NCI-H1417 treated with DMSO at 0.1 percent for 48 hours (cell line): Measurements from ENCODE around the gene POMGNT2.

Experiments used
- DNase-seq: peaks from one replicate; lab custom pipeline; 2025; lab: John Stamatoyannopoulos, UW

POMGNT2 gene

DNA sequence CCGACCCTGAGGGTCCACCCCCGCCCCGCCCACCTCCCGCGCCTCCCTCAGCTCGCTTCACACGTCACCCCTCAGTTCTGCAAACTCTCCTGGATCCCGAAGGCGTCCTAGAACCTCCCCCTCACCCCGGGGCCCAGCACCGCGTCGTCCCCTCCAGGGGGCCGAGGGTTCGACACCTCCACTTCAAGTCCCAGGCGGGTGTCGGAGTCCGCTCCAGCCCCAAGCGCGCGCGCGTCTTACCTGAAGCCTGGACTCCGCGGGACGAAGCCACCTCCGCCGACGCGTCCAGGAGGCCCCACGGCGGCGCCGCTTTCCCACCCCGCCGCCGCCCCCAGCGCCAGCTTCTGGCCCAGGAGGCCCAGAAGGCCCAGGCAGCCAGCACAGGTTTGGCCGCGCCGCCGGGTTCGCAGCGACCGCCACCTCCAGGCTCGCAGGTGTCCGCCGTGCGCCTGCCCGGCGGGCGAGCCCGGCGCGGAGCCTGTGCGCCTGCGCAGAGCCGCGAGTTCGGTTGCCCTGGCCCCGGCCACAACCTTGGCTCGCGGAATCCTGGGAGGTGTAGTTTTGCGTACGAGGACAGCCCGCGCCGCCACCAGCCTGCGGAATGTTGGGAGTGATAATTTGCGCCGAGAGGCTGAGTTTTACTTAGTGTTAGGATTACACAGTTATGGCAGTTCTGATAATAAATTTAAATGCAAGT lies at the start of gene POMGNT2:
POMGNT2 (minus strand) TSS at position 484 of the 697 bp plus-strand sequence. CDS start 24,648 bp downstream, outside the sequence.
- DNase-seq, result no peak

DNA sequence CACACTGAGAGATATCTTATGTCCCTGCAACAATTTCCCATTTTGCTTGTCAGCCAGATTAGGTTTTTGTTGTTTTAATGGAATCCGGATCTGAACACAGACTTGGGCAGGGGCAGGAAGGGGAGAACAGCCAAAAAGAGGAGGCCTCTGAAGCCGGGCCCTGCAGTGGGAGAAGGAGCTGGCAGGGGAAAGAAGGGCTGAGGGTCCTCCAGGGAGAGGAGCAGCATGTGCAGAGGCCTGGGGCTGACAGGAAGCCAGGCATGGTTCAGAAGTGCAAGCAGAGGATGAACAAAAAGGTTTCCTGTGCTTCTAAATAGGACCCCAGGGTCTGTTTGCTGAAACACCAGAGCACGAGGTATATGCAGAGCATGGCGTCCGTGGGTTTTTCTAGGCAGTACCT lies 49.1 kb upstream of the POMGNT2 start:
- no peak for DNase-seq

DNA sequence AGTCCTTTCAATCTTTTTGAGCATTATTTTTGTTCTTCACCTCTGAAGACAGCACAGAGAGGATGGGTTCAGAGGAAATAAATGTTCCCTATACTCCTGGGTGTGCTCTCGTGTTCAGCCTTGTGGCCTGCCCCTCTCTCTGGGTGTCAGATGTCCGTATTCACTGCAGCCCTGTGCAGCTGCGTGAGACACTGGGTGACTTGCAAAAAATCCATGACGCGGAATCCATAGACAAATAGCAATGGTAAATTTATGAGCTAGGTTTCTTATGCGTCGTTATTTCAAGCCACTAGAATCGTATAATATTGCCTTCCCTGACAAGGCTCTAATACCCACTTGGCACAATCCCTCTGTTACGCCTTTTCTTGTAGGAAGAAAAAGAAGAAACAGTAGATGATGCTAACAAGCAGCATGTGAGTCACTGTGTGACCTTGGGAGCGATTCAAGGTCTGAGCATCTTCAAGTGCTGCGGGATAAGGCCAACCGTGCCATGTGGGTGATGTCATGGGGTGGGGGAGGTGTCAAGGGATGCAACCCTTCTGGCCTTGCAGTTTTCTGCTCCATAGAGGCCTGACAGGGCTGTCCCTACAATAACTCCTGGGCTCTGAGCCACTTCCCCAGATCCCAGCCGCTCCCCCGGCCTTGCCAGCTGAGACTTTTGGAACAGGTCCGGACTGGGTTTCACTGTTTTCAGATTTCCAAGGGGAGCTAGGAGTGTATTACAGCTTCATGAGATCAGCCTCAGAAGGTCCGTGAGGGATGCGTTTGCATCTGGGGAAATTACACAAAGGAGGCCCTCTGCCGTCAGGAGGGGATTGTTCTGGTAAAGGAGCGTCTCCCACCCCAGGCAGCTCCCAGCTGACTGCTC lies 47.6 kb upstream of the POMGNT2 start:
- DNase-seq, result no peak

DNA sequence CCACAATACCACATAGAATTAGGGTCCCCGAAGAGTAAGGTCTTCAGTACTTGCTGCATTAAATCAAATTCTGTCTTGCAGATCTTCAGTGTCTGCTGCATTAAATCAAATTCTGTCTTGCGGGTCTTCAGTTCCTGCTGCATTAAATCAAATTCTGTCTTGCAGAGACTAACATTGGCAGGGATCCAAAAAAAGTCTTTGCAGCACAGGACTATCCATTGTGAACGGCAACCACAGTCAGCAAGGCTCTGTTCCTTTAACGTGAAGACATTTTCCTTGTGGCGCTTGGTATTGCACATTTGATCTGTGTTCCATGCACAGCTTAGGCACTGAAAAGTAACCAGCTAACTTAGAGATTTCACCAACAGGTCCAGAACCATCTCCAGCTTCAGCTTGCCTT lies 46.8 kb upstream of the POMGNT2 start:
- DNase-seq, result no peak

DNA sequence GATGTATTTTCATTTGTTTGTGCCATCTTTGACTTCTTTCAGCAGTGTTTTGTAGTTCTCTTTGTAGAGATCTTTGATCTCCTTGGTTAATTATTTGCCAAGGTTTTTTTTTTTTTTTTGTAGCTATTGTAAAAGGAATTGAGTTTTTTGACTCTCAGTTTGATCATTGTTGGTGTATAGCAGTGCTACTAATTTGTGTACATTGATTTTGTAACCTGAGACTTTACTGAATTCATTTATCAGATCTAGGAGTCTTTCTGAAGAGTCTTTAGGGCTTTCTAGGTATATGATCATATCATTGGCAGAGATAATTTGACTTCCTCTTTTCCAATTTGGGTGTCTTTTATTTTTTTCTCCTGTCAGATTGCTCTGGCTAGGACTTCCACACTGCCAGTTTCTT lies 42.2 kb upstream of the POMGNT2 start:
- DNase-seq, result no peak

DNA sequence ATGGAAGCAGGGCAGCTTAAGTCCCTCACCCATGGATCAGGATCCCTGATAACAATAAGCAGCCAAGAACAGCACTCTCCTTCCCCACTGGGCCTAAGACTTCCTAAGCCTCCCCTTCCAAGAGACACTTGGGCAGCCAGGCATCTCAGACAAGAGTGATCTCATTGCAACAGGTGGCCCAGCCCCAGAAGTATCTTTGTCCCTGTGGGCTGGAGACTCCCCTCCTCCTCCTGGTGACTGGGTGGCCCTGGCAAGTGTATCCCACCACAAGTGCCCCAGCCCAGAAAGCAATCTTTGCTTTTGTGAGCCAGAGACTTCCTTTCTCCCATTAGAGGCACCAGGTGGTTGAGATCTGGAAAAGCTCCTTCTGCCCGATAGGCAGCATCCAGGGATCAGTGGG lies 40.7 kb upstream of the POMGNT2 start:
- no peak for DNase-seq

DNA sequence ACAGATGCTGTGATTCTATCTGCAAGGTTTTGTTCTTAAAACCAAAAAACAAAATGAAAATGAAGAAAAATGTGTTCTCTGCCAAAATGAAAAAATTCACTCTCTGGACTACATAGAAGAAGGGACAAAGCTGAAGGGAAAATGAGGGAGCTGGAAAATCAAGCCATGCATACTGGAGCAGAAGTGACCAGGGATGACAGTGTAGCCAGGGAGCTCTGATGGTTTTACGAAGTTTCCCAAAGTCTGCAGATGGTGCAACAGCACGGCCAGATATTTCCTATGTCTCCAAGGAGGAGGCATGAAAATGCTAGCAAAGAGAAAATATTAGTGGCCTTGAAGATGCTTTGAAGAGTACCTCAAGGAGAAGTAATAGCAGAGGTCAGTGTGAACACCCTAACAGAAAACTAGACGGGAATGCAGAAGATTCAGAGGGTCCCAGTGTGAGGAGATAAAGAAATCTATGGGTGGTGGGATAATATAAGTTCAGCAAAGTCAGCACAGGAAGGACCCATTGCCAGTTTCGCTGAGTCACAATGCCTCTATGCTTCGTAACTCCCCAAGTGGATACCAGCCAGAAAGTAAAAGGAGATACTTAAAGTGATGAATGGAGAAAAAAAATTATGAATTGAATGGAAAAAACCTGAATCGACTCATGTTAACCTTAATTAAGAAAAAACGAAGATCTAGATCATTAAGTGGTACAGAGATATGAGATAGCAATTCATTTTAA lies 39.0 kb upstream of the POMGNT2 start:
- no peak for DNase-seq

DNA sequence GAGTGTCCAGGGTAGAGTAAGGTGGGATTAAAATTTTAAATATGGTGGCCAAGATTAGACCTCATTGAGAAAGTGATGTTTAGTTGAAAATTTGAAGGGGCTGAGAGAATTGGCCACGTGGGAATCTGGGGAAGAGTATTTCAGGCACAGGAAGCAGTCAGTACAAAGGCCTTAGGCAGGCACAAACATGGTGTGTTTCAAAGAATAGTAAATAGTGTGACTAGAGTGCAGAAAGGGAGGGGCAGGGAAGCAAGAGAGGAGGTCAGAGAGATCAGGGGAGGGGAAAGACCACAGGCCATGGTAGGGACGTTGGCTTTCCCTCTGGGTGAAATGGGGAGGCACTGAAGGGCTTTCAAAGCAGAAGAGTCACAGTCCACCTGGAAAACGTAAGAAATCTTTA lies 36.6 kb upstream of the POMGNT2 start:
- no peak for DNase-seq

DNA sequence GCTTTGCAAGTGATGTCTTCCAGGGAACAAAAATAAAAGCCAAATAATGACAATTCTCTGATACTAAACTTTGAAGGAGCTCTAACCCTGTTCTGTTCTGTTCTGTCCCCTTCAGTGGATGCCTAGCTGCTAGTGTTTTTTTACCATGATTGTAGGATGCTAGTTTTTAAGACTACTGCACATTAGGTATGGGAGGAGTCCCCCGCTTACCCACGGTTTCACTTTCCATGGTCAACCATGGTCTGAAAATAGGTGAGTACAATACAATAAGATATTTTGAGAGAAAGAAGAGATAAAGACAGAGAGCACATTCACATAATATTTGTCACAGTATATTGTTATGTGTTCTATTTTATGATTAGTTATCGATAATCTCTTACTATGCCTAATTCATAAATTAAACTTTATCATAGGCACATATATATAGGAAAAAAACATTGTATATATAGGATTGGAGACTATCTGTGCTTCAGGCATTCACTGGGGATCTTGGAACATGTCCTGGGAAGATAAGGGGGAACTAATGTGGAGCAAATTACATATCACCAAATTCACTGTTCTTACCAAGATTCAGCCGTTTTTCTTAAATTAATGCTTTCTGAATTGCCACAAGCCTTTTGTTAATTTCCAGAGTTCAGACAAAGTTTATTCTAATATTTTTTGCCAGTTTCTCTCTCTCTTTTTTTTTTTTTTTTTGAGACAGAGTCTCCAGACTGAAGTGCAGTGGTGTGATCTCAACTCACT lies 32.8 kb upstream of the POMGNT2 start:
- no peak for DNase-seq

DNA sequence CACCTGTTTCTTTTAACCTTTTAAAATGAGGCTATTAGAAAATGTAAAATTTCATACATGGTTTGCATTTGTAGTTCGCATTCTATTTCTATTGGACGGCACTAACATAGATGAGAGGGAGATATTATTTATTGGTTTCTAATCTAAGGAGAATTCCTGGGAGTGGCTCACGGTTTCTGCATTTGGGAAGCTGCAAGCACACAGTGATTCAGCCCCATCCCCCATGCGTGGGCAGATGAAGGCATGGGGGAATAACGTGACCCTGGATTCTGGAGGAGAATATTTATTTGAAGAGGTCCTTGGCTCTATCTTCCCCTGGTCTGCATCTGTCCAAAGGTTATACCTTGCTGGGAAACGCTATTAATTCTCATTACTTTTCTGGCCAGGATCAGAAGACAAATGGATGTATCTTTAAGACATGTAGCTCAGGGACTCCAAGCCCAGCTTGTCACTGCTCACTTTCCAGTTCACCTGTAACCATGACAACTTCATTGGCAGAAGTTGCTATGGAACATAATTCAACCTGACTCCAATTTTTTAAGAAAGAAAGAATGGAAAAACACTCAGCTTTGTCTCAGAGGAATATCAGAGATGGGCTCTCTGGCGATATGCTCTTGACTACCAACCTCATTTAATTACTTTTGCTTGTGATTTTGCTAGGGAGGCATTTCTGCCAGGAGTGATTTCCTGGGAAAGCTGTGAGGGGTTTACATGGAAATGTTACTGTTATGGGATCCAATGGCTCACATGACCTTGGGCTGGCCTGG lies 27.2 kb upstream of the POMGNT2 start:
- no peak for DNase-seq

DNA sequence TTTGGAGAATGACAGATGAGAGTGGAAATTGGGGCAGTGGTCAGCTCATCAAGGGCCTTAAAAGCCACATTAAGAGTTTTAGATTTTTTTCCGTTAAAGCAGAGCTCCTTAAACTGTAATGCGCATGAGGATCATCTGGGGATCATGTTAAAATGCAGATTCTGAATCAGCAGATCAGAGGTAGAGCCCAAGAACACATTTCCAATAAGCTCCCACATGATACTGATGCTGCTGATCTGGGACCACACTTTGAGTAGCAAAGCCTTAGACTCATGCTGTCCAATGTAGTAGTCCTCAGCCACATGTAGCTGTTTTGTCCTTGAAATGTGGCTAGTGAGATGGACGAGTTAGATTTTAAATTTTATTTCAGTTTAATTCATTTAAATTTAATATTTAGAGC lies 26.3 kb upstream of the POMGNT2 start:
- no peak for DNase-seq

DNA sequence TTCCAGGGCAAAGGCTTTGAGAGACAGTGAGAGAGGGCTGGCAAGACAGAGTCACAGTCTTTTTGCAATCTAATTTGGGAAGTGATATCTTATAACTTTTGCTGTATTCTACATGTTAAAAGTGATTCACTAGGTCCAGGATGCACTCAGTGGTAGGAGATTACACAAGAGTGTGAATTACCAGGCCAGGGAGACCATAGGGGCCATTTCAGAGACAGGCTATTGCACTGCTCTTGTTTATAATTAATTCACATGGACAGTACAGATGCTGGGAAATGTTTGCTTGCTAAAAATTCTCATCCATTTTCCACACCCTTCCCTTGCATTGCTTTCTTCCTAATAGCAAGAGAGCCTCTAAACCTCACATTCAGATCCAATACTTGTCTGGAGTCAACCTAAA lies 22.6 kb upstream of the POMGNT2 start:
- DNase-seq, result no peak

DNA sequence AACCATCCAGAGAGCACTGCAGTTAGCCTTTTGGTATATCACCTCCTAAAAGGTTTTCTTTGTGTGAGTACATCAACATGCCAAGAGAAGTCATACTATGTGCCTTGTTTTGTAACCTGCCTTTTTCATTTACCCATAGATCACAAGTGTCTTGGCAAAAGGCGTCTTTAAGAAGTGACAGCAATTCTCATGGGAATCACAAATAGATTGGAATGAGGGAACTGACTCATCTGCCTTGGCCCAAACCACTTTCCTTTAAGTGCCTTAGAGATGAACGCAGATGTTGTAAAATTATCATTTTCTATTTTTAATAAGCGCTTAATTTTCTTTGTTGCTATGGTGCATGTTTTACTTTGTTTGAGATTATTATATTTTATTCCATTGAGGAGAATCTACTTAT lies 20.7 kb upstream of the POMGNT2 start:
- DNase-seq, result no peak

DNA sequence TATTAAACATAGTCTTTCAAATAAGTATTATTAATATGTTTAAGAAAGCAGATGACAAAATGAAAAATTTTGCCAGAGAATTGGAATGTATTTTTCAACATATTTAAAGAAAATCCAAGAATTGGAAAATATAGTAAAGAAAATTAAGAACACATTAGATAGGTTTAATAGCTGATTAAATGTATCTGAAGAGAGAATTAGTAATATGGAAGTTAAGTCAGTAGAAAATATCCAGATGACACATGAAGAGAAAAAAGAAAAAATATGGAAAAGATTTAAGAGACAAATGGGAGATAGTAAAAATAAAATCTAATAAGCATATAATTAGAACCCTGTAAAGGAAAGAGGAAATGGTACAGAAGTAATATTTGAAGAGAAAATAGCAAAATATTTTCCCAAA lies 18.0 kb upstream of the POMGNT2 start:
- no peak for DNase-seq

DNA sequence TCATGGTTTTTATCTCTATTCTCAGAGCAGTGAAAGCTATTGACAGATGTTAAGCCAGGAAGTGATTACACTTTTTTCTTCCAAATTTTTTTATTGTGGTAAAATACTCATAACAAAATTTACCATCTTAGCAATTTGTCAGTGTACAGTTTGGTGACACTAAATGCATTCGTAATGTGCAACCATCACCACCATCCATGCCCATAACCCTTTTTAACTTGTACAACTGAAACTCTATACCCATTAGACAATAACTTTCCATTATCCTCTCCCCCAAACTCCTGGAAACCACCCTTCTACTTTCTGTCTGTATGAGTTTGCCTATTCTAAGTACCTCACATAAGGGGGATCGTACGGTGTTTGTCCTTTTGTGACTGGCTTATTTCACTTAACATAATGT lies 15.1 kb upstream of the POMGNT2 start:
- DNase-seq, result no peak

DNA sequence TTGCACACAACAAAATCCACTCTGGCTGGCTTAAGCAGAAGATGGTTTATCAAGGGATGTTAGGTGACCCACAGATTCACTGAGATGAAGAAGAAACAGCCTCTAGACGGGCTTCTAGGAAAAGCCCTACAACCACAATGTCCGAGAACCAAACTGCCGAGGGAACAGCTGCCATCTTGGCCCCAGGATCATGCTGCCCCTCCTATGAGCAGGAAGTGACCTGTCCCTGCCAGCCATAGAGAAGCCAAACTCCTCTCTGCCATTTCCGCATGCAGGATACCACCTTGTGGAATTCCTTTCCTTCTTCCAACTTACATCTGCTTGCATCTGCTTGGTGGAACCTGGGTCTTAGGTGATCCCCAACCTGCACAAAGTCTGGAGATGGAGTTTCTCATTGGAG lies 11.4 kb upstream of the POMGNT2 start:
- no peak for DNase-seq

DNA sequence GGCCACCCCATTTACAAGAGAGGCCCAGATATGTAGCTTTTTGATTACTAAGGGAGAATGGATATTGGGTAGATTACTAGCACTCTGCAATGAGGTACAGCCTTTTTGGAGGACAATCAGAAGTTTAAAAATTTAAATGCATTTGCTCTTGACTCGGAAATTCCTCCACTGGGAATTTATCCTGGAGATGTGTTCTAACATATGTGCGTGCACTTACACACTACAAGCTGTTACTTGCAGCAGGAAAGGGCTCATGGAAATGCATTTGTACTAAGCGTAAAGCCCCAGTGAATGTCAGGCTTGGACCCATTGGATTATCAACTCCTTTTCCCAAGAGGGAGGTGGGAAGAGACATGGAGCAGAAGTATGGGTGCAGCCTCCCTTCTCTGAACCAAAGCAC lies 7.8 kb upstream of the POMGNT2 start:
- DNase-seq, result no peak

DNA sequence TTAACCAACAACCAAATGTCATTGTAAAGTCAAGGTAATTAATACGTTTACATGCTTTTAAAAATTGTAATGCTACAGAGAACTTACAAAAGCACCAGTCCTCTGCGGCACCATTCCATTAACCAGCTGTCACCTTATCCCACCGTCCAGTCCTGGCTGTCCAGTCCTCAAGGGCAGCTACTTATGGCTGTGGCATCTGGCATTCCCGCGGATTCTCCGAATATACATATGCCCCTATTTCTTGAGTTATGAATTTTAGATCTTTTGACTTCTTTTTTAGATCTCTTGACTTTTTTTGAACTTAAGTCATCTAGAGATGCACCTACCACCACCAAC lies 382 bp upstream of the POMGNT2 start:
- DNase-seq, result no peak

DNA sequence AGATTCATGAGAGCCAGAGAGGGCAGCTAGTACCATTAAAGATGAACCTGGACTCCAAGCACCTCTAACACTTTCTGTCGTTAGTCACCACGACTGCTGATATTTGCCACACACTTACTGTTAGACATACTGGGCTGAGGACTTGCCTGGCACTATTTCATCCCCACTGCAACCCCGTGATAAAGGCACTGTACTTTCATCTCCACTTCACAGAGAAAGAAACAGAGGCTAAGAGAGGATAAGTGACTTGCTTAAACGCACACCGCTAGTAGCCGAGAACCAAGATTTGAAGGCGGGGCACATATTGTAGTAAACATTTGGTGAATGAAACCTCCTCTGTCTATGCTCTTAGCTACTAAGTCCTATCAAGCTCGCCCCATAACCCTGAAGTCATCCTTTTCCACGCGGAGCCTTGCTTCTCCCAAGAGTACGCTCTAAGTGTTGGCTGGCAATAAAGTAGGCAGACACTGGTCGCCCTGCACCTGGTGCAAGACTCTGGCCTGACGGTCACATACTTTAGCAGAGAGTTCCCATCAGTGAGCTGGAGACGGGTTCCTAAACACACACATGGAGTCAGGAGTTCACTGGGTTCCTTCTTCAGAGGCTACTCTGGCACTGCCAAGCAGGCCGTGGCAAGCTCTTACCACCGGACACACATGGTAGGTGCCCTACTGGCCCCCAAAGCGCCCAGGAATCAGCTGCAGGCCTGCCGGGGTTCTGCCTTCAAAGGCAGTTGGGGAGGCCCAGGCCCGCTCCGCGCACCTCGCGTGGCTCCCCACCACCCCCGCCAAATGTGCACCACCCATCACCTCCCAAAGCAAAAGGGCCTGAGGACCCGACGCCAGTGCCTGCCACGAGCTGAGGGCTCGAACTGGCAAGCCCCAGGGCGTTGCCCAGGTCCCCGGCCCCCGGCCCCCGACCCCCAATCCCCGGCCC lies 951 bp downstream of the POMGNT2 start:
- DNase-seq, result no peak

DNA sequence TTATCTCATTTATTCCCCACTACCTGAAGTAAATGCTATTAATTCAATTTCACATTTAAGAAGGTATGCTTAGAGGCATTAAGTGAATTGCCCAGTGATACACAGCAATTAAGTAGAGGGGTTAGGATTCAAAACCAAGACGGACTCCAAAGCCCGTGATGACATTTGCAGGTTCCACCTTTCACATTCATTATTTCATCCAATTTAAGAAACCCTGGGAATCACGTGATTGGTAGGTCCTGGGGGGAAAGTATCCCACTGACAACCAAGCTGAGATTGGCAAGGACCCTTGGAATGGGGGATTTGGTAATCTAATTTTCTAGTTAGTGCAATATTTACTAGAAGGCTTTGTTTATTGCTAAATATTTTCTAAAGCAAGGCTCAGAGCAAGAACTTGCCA lies 1.8 kb downstream of the POMGNT2 start:
- no peak for DNase-seq
